ENCODE data around the gene TOR1AIP1. TPM values are rescaled to one million over a fixed set of nuclear protein-coding genes. Genes with fewer than 3 reads are reported as not detected.

The TOR1AIP1 gene
- total RNA-seq, 1 experiment from 2014 or later = 17.3 TPM

- POLR2A ChIA-PET = no interaction called here
- Mint-ChIP-seq H3K9me3 (no peaks in the 10 kb centered on the region), H3K36me3 (peaks cover 37% of the 10 kb centered on the region), H3K4me1 (peaks cover 4% of the 10 kb centered on the region; the same call in 1 of the 2 replicates), H3K27me3 (ENCODE audit: low read depth) (no peaks in the 10 kb centered on the region), H3K4me3 (no peak overlapping the region), H3K27ac (no peak overlapping the region)
- DNase-seq (ENCODE audit: low spot score) (no peak), ATAC-seq (no peak)
- no peak for TF ChIP-seq JAZF1 (CRISPR knock-in tag; IDR thresholded peaks at IDR 0.05)
- no peak for TF ChIP-seq ZNF416 (CRISPR knock-in tag; IDR thresholded peaks at IDR 0.05)
- TF ChIP-seq, protein P1, sequence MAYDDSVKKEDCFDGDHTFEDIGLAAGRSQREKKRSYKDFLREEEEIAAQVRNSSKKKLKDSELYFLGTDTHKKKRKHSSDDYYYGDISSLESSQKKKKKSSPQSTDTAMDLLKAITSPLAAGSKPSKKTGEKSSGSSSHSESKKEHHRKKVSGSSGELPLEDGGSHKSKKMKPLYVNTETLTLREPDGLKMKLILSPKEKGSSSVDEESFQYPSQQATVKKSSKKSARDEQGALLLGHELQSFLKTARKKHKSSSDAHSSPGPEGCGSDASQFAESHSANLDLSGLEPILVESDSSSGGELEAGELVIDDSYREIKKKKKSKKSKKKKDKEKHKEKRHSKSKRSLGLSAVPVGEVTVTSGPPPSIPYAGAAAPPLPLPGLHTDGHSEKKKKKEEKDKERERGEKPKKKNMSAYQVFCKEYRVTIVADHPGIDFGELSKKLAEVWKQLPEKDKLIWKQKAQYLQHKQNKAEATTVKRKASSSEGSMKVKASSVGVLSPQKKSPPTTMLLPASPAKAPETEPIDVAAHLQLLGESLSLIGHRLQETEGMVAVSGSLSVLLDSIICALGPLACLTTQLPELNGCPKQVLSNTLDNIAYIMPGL (CRISPR knock-in tag; IDR thresholded peaks at IDR 0.05) = no peak
- TF ChIP-seq GRHL2 (CRISPR knock-in tag; IDR thresholded peaks at IDR 0.05; ENCODE audit: insufficient replicate concordance, severe bottlenecking) = no peak
- no peak for TF ChIP-seq JUN (CRISPR knock-in tag; IDR thresholded peaks at IDR 0.05)
- TF ChIP-seq, protein P2, sequence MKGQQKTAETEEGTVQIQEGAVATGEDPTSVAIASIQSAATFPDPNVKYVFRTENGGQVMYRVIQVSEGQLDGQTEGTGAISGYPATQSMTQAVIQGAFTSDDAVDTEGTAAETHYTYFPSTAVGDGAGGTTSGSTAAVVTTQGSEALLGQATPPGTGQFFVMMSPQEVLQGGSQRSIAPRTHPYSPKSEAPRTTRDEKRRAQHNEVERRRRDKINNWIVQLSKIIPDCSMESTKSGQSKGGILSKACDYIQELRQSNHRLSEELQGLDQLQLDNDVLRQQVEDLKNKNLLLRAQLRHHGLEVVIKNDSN (CRISPR knock-in tag; IDR thresholded peaks at IDR 0.05) = no peak
- no peak for TF ChIP-seq MXD4 (CRISPR knock-in tag; IDR thresholded peaks at IDR 0.05; ENCODE audit: borderline replicate concordance)
- TF ChIP-seq FOXJ3 (CRISPR knock-in tag; IDR thresholded peaks at IDR 0.05; ENCODE audit: borderline replicate concordance) = no peak
- no peak for TF ChIP-seq RORB (CRISPR knock-in tag; IDR thresholded peaks at IDR 0.05)
- TF ChIP-seq PRDM15 (CRISPR knock-in tag; IDR thresholded peaks at IDR 0.05) = no peak
- no peak for TF ChIP-seq ETV6 (CRISPR knock-in tag; IDR thresholded peaks at IDR 0.05)
- TF ChIP-seq TEAD4 (CRISPR knock-in tag; IDR thresholded peaks at IDR 0.05) = no peak
- TF ChIP-seq, protein P3, sequence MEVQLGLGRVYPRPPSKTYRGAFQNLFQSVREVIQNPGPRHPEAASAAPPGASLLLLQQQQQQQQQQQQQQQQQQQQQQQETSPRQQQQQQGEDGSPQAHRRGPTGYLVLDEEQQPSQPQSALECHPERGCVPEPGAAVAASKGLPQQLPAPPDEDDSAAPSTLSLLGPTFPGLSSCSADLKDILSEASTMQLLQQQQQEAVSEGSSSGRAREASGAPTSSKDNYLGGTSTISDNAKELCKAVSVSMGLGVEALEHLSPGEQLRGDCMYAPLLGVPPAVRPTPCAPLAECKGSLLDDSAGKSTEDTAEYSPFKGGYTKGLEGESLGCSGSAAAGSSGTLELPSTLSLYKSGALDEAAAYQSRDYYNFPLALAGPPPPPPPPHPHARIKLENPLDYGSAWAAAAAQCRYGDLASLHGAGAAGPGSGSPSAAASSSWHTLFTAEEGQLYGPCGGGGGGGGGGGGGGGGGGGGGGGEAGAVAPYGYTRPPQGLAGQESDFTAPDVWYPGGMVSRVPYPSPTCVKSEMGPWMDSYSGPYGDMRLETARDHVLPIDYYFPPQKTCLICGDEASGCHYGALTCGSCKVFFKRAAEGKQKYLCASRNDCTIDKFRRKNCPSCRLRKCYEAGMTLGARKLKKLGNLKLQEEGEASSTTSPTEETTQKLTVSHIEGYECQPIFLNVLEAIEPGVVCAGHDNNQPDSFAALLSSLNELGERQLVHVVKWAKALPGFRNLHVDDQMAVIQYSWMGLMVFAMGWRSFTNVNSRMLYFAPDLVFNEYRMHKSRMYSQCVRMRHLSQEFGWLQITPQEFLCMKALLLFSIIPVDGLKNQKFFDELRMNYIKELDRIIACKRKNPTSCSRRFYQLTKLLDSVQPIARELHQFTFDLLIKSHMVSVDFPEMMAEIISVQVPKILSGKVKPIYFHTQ (CRISPR knock-in tag; IDR thresholded peaks at IDR 0.05) = no peak
- no peak for TF ChIP-seq SOX15 (CRISPR knock-in tag; IDR thresholded peaks at IDR 0.05)
- no peak for TF ChIP-seq GTF2I (CRISPR knock-in tag; conservative IDR thresholded peaks at IDR 0.05)
- TF ChIP-seq, protein P4, sequence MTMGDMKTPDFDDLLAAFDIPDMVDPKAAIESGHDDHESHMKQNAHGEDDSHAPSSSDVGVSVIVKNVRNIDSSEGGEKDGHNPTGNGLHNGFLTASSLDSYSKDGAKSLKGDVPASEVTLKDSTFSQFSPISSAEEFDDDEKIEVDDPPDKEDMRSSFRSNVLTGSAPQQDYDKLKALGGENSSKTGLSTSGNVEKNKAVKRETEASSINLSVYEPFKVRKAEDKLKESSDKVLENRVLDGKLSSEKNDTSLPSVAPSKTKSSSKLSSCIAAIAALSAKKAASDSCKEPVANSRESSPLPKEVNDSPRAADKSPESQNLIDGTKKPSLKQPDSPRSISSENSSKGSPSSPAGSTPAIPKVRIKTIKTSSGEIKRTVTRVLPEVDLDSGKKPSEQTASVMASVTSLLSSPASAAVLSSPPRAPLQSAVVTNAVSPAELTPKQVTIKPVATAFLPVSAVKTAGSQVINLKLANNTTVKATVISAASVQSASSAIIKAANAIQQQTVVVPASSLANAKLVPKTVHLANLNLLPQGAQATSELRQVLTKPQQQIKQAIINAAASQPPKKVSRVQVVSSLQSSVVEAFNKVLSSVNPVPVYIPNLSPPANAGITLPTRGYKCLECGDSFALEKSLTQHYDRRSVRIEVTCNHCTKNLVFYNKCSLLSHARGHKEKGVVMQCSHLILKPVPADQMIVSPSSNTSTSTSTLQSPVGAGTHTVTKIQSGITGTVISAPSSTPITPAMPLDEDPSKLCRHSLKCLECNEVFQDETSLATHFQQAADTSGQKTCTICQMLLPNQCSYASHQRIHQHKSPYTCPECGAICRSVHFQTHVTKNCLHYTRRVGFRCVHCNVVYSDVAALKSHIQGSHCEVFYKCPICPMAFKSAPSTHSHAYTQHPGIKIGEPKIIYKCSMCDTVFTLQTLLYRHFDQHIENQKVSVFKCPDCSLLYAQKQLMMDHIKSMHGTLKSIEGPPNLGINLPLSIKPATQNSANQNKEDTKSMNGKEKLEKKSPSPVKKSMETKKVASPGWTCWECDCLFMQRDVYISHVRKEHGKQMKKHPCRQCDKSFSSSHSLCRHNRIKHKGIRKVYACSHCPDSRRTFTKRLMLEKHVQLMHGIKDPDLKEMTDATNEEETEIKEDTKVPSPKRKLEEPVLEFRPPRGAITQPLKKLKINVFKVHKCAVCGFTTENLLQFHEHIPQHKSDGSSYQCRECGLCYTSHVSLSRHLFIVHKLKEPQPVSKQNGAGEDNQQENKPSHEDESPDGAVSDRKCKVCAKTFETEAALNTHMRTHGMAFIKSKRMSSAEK (CRISPR knock-in tag; IDR thresholded peaks at IDR 0.05; ENCODE audit: borderline replicate concordance) = no peak
- TF ChIP-seq USF2 (CRISPR knock-in tag; IDR thresholded peaks at IDR 0.05) = no peak
- CTCF ChIA-PET = interaction anchor here (0.5 kb wide), 1 partner anchor 1448 kb away, joined by 3 read pairs; no protein-coding TSS in a partner anchor
Measured at GRCh38 chr1:179865377-179865776, 16.7 kb upstream of the TOR1AIP1 start.

Data from WTC11 (cell line).